IPS DF 6.9 (cell line): ENCODE measurements around the gene AGAP3.

Experiments used
- DNase-seq: peaks from one replicate; pipeline ENCODE4 v3.0.0-alpha.2; 2013; ENCODE audit warnings: low read depth, low spot score
- H3K27ac ChIP-seq: one replicate; pipeline ENCODE4 v1.5.1; 2013; ENCODE audit warnings: low read length, control low read depth
- H3K27me3 ChIP-seq: 2 replicates; pipeline ENCODE4 v1.6.1; 2013; ENCODE audit warnings: mild to moderate bottlenecking, low read length; ENCODE audit not compliant: control insufficient read depth, insufficient read depth
- H3K36me3 ChIP-seq: 2 replicates; pipeline ENCODE4 v1.6.1; 2013; ENCODE audit warnings: low read length; ENCODE audit not compliant: control insufficient read depth, insufficient read depth
- H3K4me1 ChIP-seq: 2 replicates; pipeline ENCODE4 v1.6.1; 2013; ENCODE audit warnings: low read length; ENCODE audit not compliant: control insufficient read depth, insufficient read depth
- H3K4me3 ChIP-seq: 2 replicates; pipeline ENCODE4 v1.5.1; 2013; ENCODE audit warnings: mild to moderate bottlenecking, low read length
- H3K9me3 ChIP-seq: 2 replicates; pipeline ENCODE4 v1.6.1; 2013; ENCODE audit warnings: low read length, inconsistent platforms; ENCODE audit not compliant: control insufficient read depth, insufficient read depth
- WGBS: extraction: QIAGEN DNeasy Blood & Tissue Kit; methylation state at CpG from one replicate; pipeline ENCODE4 v1.1.7; 2013; ENCODE audit warnings: mixed read lengths, missing lambda C conversion rate; ENCODE audit not compliant: insufficient read length, insufficient coverage; 5-methylcytosine and 5-hydroxymethylcytosine counted together

AGAP3 gene

DNA sequence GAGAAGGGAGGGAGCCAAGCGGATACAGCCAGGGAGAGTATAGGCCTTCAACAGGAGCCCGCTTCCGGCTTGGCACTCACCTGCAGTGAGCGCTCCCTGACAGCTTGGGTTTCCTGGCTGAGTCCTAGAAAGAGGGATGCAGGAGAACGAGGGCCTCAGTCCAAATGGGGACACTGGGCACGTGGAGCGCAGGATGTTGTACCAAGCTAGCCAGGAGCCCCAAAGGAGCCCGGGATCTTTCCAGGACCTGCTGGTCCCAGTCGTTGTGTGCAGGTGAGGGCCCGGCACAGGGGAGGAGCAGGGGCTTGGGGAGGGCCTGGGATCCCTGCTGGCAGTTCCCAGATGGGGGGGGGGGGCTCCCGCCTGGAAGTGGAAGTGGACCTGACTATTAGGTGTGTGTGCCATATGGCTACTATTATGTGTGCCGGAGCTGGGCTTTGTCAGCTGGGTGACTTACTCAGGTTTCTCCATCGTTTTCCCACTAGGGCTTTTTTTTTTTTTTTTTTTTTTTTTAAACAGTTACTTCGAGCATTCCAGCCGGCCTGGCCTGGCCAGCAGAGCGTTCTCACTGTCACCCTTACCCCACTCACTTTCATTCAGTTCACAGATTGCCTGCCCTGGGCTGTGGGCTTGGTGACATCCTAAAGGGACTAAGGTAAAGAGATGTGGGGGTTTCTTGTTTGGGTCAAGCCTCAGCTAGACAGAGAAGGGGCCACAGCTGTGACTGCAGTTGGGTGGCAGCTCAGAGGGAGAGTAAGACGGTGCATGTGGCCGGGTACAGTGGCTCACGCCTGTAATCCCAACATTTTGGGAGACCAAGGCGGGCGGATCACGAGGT is 3.8 kb downstream of the AGAP3 start:
- no peak overlapping the region for H3K27ac ChIP-seq

GRCh38 chr7:151091003-151091402 is 4.7 kb downstream of the AGAP3 start:
- no peak overlapping the region for H3K4me3 ChIP-seq
- no peak overlapping the region for H3K27ac ChIP-seq
- no peaks in the 10 kb centered on the region for H3K36me3 ChIP-seq
- WGBS: no CpG with 5 or more reads among the region's 7 CpGs
- no peak for DNase-seq
- peaks cover 3% of the 10 kb centered on the region; the same call in 1 of the 2 replicates for H3K27me3 ChIP-seq
- H3K9me3 ChIP-seq: no peaks in the 10 kb centered on the region
- peaks cover 7% of the 10 kb centered on the region; the same call in 1 of the 2 replicates for H3K4me1 ChIP-seq

More for the DNA sequence above, 3.8 kb downstream of the AGAP3 start:
- H3K9me3 ChIP-seq: no peaks in the 10 kb centered on the region
- no peak for DNase-seq
- H3K27me3 ChIP-seq: peaks cover 3% of the 10 kb centered on the region; the same call in 1 of the 2 replicates
- no peak overlapping the region for H3K4me3 ChIP-seq
- no peaks in the 10 kb centered on the region for H3K36me3 ChIP-seq
- WGBS: no CpG with 5 or more reads among the region's 22 CpGs
- peaks cover 10% of the 10 kb centered on the region; the same call in 1 of the 2 replicates for H3K4me1 ChIP-seq

- H3K4me1 ChIP-seq: peaks cover 7% of the 10 kb centered on the region; the same call in 1 of the 2 replicates
- peaks cover 3% of the 10 kb centered on the region; the same call in 1 of the 2 replicates for H3K27me3 ChIP-seq
- no peak for DNase-seq
- no peaks in the 10 kb centered on the region for H3K36me3 ChIP-seq
- no CpG with 5 or more reads among the region's 6 CpGs for WGBS
- no peak overlapping the region for H3K4me3 ChIP-seq
- no peaks in the 10 kb centered on the region for H3K9me3 ChIP-seq
- no peak overlapping the region for H3K27ac ChIP-seq
These were observed 5.2 kb downstream of the AGAP3 start for GRCh38 chr7:151091431-151091830.

GRCh38 chr7:151091988-151092387 is 5.7 kb downstream of the AGAP3 start:
- Histone ChIP-seq H3K27ac (no peak overlapping the region), H3K36me3 (no peaks in the 10 kb centered on the region), H3K27me3 (peaks cover 3% of the 10 kb centered on the region; the same call in 1 of the 2 replicates), H3K4me1 (peaks cover 7% of the 10 kb centered on the region; the same call in 1 of the 2 replicates), H3K9me3 (no peaks in the 10 kb centered on the region), H3K4me3 (no peak overlapping the region)
- no CpG with 5 or more reads among the region's 14 CpGs for WGBS
- DNase-seq: no peak

DNA sequence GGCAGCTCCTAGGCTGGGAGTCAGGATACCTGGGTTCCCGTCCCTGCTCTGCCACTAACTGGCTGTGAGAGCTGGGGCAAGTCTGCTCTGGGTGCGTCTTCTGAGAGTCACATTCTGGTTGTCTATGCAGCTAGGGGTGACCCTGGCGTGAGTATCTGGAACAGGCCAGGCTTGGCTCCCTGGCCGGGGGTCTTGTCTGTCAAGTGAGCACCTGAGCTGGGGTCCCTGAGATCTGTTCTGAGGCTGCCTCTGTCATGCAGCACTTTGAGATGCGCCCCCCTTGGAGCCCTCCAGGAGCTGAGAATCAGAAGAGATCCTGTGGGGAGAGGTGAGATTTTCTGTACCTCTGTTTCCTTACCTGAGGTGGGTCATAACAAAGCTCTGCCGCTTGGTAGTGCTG is 7.5 kb downstream of the AGAP3 start:
- no peaks in the 10 kb centered on the region for H3K27me3 ChIP-seq
- no peak for DNase-seq
- H3K27ac ChIP-seq: no peak overlapping the region
- no peak overlapping the region for H3K4me3 ChIP-seq
- H3K36me3 ChIP-seq: no peaks in the 10 kb centered on the region
- peaks cover 2% of the 10 kb centered on the region; the same call in 1 of the 2 replicates for H3K4me1 ChIP-seq
- H3K9me3 ChIP-seq: no peaks in the 10 kb centered on the region
- no CpG with 5 or more reads among the region's 6 CpGs for WGBS

DNA sequence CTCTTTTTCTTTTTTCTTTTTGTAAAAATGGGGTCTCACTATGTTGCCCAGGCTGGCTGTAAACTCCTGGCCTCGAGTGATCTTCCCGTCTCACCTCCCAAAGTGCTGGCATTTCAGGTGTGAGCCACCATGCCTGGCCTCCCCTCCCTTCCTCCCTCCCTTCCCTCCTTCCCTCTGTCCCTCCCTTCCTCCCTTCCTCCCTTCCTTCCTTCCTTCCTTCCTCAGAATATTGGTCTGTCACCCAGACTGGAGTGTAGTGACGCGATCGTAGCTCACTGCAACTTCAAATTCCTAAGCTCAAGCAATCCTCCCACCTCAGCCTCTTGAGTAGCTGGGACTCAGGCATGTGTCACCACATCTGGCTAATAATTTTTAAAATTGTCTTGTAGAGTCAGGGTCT is 8.4 kb downstream of the AGAP3 start:
- no peak overlapping the region for H3K27ac ChIP-seq
- no peak overlapping the region for H3K4me3 ChIP-seq
- no peaks in the 10 kb centered on the region for H3K36me3 ChIP-seq
- H3K4me1 ChIP-seq: no peaks in the 10 kb centered on the region
- no peak for DNase-seq
- H3K9me3 ChIP-seq: no peaks in the 10 kb centered on the region
- WGBS: no CpG with 5 or more reads among the region's 5 CpGs
- no peaks in the 10 kb centered on the region for H3K27me3 ChIP-seq

DNA sequence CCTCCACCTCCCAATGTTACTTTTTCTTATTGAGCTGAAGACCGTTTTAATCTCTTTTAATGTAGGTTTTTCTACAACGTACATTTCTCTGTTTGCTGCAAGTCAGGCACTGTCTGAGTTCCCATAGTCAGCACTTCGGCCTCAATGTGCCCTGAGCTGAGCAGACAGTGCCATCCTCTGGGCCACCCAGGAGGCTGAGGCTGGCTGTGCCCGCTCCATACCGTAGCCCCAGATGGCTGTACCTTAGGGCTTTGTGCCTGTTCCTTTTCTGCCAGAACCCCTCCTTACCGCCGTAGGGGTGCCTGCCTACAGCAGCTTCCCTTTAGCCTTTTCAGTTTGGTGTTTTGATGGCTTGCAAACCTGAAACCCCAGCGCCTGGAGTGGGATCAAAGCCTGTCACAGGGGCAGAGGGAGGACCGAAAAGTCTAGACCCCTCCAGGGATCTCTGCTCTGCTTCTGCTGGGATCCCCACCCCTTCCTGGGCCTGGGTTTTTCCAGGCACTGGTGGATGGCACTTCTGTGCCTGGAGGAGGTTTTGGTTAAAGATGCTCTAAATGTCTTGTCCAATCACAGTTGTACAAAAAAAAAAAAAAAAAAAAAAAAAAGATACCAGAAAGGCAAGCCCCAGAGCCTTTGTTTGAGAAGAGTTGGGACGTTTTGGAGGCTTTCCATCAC is 9.0 kb downstream of the AGAP3 start:
- H3K4me3 ChIP-seq: no peak overlapping the region
- H3K27ac ChIP-seq: no peak overlapping the region
- DNase-seq: no peak
- WGBS: no CpG with 5 or more reads among the region's 10 CpGs
- H3K4me1 ChIP-seq: no peaks in the 10 kb centered on the region
- H3K36me3 ChIP-seq: no peaks in the 10 kb centered on the region
- no peaks in the 10 kb centered on the region for H3K27me3 ChIP-seq
- no peaks in the 10 kb centered on the region for H3K9me3 ChIP-seq

- WGBS: no CpG with 5 or more reads among the region's 17 CpGs
- Histone ChIP-seq H3K36me3 (no peaks in the 10 kb centered on the region), H3K27ac (no peak overlapping the region), H3K9me3 (no peaks in the 10 kb centered on the region), H3K4me1 (no peaks in the 10 kb centered on the region), H3K4me3 (no peak overlapping the region), H3K27me3 (no peaks in the 10 kb centered on the region)
- no peak for DNase-seq
These were observed 9.7 kb downstream of the AGAP3 start for GRCh38 chr7:151095828-151096475.

DNA sequence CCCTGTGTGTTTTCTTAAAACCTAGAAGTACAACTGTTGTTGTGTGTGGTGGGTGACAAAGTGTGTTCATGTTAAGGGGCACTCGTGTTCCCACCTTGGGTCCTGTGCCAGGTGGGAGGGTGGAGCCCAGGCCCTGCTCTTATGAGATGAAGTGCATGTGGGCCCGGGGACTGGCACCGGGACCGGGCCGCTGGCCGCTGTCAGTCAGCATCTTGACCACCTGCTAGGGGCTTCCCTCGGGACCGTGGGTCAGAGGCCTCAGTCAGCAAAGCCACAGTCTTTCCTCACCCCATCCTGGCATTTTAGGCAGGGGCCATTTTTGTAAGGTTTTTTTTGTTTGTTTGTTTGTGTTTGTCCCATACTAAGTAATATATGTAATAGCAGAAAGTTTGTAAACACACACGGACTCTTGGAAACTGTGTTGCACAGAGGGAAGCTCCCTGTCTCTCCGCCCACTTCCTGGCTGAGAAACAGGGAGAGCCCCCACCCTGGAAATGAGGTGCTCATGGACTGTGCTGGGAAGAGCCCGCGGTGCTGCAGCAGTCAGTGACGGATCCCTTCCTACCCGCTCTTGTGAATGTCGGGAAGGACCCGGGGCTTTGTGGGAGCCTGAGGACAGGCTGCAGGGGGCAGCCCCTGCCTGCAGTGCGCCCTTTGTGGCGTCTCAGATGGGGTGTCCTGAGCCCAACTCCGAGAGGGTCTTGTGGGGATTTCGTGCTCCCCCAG is 13.4 kb downstream of the AGAP3 start:
- H3K27me3 ChIP-seq: no peaks in the 10 kb centered on the region
- DNase-seq: no peak
- peaks cover 5% of the 10 kb centered on the region for H3K4me1 ChIP-seq
- no peaks in the 10 kb centered on the region for H3K36me3 ChIP-seq
- H3K4me3 ChIP-seq: no peak overlapping the region
- no peaks in the 10 kb centered on the region for H3K9me3 ChIP-seq
- no peak overlapping the region for H3K27ac ChIP-seq
- no CpG with 5 or more reads among the region's 20 CpGs for WGBS

DNA sequence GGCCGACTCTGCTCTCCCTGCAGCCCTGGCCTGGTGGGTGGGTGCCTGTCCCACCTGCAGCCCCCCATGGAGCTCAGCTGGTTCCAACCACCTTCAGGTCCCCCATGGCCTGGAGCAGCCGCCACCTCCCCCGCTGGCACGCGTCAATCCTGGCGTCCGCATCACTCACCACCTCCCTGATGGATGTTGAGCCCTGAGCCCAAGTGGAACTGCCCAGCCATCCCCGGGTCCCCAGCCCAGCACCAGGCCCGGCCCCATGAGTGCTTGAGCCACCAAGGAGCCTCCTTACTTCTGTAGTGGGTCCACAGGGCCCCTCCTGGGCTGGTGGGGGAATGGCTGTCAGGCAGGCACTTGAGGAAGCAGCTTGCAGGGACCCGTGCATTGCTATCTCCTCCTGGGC is 14.6 kb downstream of the AGAP3 start:
- no CpG with 5 or more reads among the region's 10 CpGs for WGBS
- Histone ChIP-seq H3K27ac (no peak overlapping the region), H3K4me3 (no peak overlapping the region), H3K9me3 (no peaks in the 10 kb centered on the region), H3K4me1 (peaks cover 5% of the 10 kb centered on the region), H3K27me3 (no peaks in the 10 kb centered on the region), H3K36me3 (no peaks in the 10 kb centered on the region)
- DNase-seq: no peak
